Kidney (tissue), 14 donors: ENCODE measurements around the gene CACNA1A. TPM values are rescaled to one million over a fixed set of nuclear protein-coding genes. Genes with fewer than 3 reads are reported as not detected.

Source experiments
- DNase-seq, 5 donors: peaks; one replicate each; pipeline ENCODE4 v3.0.0-alpha.2; 2013 to 2020
- FAIRE-seq: peaks from 2 replicates; lab custom pipeline; 2012; peaks lifted over from hg19 to GRCh38; lab: Jason Lieb, UNC
- H3K27ac ChIP-seq, 2 donors: one replicate each; pipeline ENCODE4 v1.7.0; 2013; ENCODE audit warnings: low read depth in 2 of 2, low read length in 2 of 2, inconsistent platforms in 1 of 2
- H3K27me3 ChIP-seq: one replicate; pipeline ENCODE4 v1.7.1; 2013; ENCODE audit warnings: low read length, inconsistent platforms; ENCODE audit not compliant: control insufficient read depth, insufficient read depth
- H3K36me3 ChIP-seq, 3 donors: one replicate each; pipeline versions ENCODE4 v1.7.0 to v1.7.1; 2013; ENCODE audit warnings: low read length in 3 of 3, control low read depth in 1 of 3, inconsistent platforms in 1 of 3; ENCODE audit not compliant: insufficient read depth in 3 of 3, control insufficient read depth in 2 of 3
- H3K4me1 ChIP-seq, 3 donors: one replicate each; pipeline versions ENCODE4 v1.7.0 to v1.7.1; 2013; ENCODE audit warnings: low read length in 3 of 3, inconsistent platforms in 1 of 3, low read depth in 1 of 3; ENCODE audit not compliant: control insufficient read depth in 2 of 3, insufficient read depth in 2 of 3
- H3K4me3 ChIP-seq, 3 donors: one replicate each; pipeline versions ENCODE4 v1.7.0 to v1.8.1; 2013; ENCODE audit warnings: low read length in 3 of 3, control low read depth in 1 of 3, inconsistent platforms in 1 of 3
- H3K9ac ChIP-seq, 3 donors: one replicate each; pipeline versions ENCODE4 v1.7.0 to v1.7.1; 2013; ENCODE audit warnings: low read length in 3 of 3, control low read depth in 1 of 3, inconsistent platforms in 1 of 3
- H3K9me3 ChIP-seq, 3 donors: one replicate each; pipeline versions ENCODE4 v1.7.0 to v1.7.1; 2013; ENCODE audit warnings: low read length in 3 of 3, control low read depth in 1 of 3, inconsistent platforms in 1 of 3; ENCODE audit not compliant: control insufficient read depth in 2 of 3, insufficient read depth in 1 of 3
- CTCF ChIP-seq: IDR thresholded peaks from 3 replicates; pipeline ENCODE4 v1.5.1; 2012; ENCODE audit warnings: mild to moderate bottlenecking, moderate library complexity, borderline replicate concordance; ENCODE audit not compliant: insufficient read depth; ENCODE audit errors: extremely low read depth
- intact Hi-C: fragments of 100-400 bp; cut with DNase I; formaldehyde crosslinking; loops from one replicate; pipeline ENCODE4 v1.11.1; 2022
- polyA plus RNA-seq: library from polyadenylated mRNA; stranded (reverse); fragments of 350-450 nt; fragmentation: Illumina TruSeq; extraction: RNeasy Lipid Tissue Mini Kit (QIAGEN cat#74804); gene quantifications from one replicate; pipeline ENCODE4 v1.2.3, GENCODE V29; 2014; ENCODE audit warnings: low read depth, low replicate concordance; ENCODE audit not compliant: insufficient read depth
- total RNA-seq: library from RNA; stranded (reverse); fragmentation: NEBNext Ultra II Directional; extraction: Animal tissue kit (Norgen Biotek cat#: 25700); gene quantifications from one replicate; pipeline ENCODE4 v1.2.1, GENCODE V29; 2021
- donor health status: control.
- donor health status: control.
- donor health status: control.
- donor health status: control.
- donor health status: control.
- donor health status: DM: yes; HTN: yes; CAD: no.
- donor health status: Normal renal cell carcinoma (clear cell type).

Gene CACNA1A
- total and polyA plus RNA-seq, 2 donors from 2014 or later = 0.30 to 1.7 TPM

- Histone ChIP-seq H3K9ac (no peak overlapping the region), H3K27me3 (no peaks in the 10 kb centered on the region), H3K36me3 (no peaks in the 10 kb centered on the region), H3K4me1 (no peaks in the 10 kb centered on the region), H3K27ac (no peak overlapping the region), H3K4me3 (no peak overlapping the region), H3K9me3 (peaks cover 0 to 6% (median 0%) of the 10 kb centered on the region in 3 donors)
- no peak for TF ChIP-seq CTCF
- DNase-seq = no peak
- no peak for FAIRE-seq
- intact Hi-C loops = no loop called here
Measured at GRCh38 chr19:13309864-13310263, 196.4 kb downstream of the CACNA1A start.

GRCh38 chr19:13303381-13304129 lies 202.7 kb downstream of the CACNA1A start:
- Histone ChIP-seq H3K9ac (no peak overlapping the region), H3K27me3 (no peaks in the 10 kb centered on the region), H3K36me3 (no peaks in the 10 kb centered on the region), H3K9me3 (no peaks in the 10 kb centered on the region), H3K27ac (no peak overlapping the region), H3K4me1 (no peaks in the 10 kb centered on the region), H3K4me3 (no peak overlapping the region)
- no peak for TF ChIP-seq CTCF
- DNase-seq = no peak
- no peak for FAIRE-seq
- intact Hi-C loops = no loop called here

GRCh38 chr19:13302526-13303270 lies 203.6 kb downstream of the CACNA1A start:
- FAIRE-seq (no peak), DNase-seq (no peak)
- Histone ChIP-seq H3K36me3 (no peaks in the 10 kb centered on the region), H3K27me3 (no peaks in the 10 kb centered on the region), H3K27ac (no peak overlapping the region), H3K9ac (no peak overlapping the region), H3K4me3 (no peak overlapping the region), H3K4me1 (no peaks in the 10 kb centered on the region), H3K9me3 (no peaks in the 10 kb centered on the region)
- intact Hi-C loops = no loop called here
- TF ChIP-seq CTCF = no peak
